ENCODE results near the gene TRIO.

The TRIO gene

GRCh38 chr5:14226554-14226953 lies 83.4 kb downstream of the TRIO start:
- DNase-seq (ENCODE audit: low read depth) = no peak

GRCh38 chr5:14226992-14227391 lies 83.8 kb downstream of the TRIO start:
- DNase-seq (ENCODE audit: low read depth) = no peak

GRCh38 chr5:14227513-14227912 lies 84.4 kb downstream of the TRIO start:
- DNase-seq (ENCODE audit: low read depth) = no peak

GRCh38 chr5:14228219-14228618 lies 85.1 kb downstream of the TRIO start:
- no peak for DNase-seq (ENCODE audit: low read depth)

GRCh38 chr5:14229181-14229580 lies 86.0 kb downstream of the TRIO start:
- no peak for DNase-seq (ENCODE audit: low read depth)

GRCh38 chr5:14229734-14230133 lies 86.6 kb downstream of the TRIO start:
- DNase-seq (ENCODE audit: low read depth) = no peak

GRCh38 chr5:14231156-14231555 lies 88.0 kb downstream of the TRIO start:
- no peak for DNase-seq (ENCODE audit: low read depth)

GRCh38 chr5:14231890-14232289 lies 88.7 kb downstream of the TRIO start:
- DNase-seq (ENCODE audit: low read depth) = no peak

GRCh38 chr5:14234204-14234603 lies 91.1 kb downstream of the TRIO start:
- DNase-seq (ENCODE audit: low read depth) = peak; percentile 79

GRCh38 chr5:14235872-14236271 lies 92.7 kb downstream of the TRIO start:
- DNase-seq (ENCODE audit: low read depth) = no peak

GRCh38 chr5:14236757-14237156 lies 93.6 kb downstream of the TRIO start:
- no peak for DNase-seq (ENCODE audit: low read depth)

- DNase-seq (ENCODE audit: low read depth) = no peak
Measured at GRCh38 chr5:14237317-14238086, 94.4 kb downstream of the TRIO start.

- DNase-seq (ENCODE audit: low read depth) = no peak
Measured at GRCh38 chr5:14238272-14238671, 95.1 kb downstream of the TRIO start.

GRCh38 chr5:14239404-14239803 lies 96.3 kb downstream of the TRIO start:
- DNase-seq (ENCODE audit: low read depth) = no peak

GRCh38 chr5:14239951-14240350 lies 96.8 kb downstream of the TRIO start:
- DNase-seq (ENCODE audit: low read depth) = no peak

GRCh38 chr5:14240359-14240758 lies 97.2 kb downstream of the TRIO start:
- DNase-seq (ENCODE audit: low read depth) = no peak

- no peak for DNase-seq (ENCODE audit: low read depth)
Measured at GRCh38 chr5:14241141-14241540, 98.0 kb downstream of the TRIO start.

GRCh38 chr5:14242447-14242846 lies 99.3 kb downstream of the TRIO start:
- DNase-seq (ENCODE audit: low read depth) = no peak

- DNase-seq (ENCODE audit: low read depth) = no peak
Measured at GRCh38 chr5:14242871-14243383, 99.8 kb downstream of the TRIO start.

GRCh38 chr5:14243766-14244165 lies 100.6 kb downstream of the TRIO start:
- DNase-seq (ENCODE audit: low read depth) = no peak

- DNase-seq (ENCODE audit: low read depth) = no peak
Measured at GRCh38 chr5:14244721-14245120, 101.6 kb downstream of the TRIO start.

GRCh38 chr5:14245132-14245925 lies 102.2 kb downstream of the TRIO start:
- peak; percentile 71 for DNase-seq (ENCODE audit: low read depth)

GRCh38 chr5:14246350-14247053 lies 103.4 kb downstream of the TRIO start:
- no peak for DNase-seq (ENCODE audit: low read depth)

Data from amniotic epithelial cell (primary cell).